ENCODE data around the gene CDH11. TPM values are rescaled to one million over a fixed set of nuclear protein-coding genes. Genes with fewer than 3 reads are reported as not detected.

CDH11 gene
- total RNA-seq, 4 donors from 2014 or later: 51.8 to 661 (median 96.5) TPM

- H3K4me1 ChIP-seq: no peaks in the 10 kb centered on the region
- DNase-seq: no peak
- H3K27me3 ChIP-seq: no peaks in the 10 kb centered on the region
- no peak overlapping the region for H3K4me3 ChIP-seq
- H3K36me3 ChIP-seq: no peaks in the 10 kb centered on the region
- no peaks in the 10 kb centered on the region for H3K9me3 ChIP-seq
- TF ChIP-seq POLR2A (IDR thresholded peaks at IDR 0.05): no peak
- no peak for TF ChIP-seq CTCF (IDR thresholded peaks at IDR 0.05)
- intact Hi-C loops (cut with DNase I; ENCODE audit: low total_unique reads): no loop called here
- no peak overlapping the region for H3K27ac ChIP-seq
Measured at GRCh38 chr16:64990101-64990500, 131.8 kb downstream of the CDH11 start.

DNA sequence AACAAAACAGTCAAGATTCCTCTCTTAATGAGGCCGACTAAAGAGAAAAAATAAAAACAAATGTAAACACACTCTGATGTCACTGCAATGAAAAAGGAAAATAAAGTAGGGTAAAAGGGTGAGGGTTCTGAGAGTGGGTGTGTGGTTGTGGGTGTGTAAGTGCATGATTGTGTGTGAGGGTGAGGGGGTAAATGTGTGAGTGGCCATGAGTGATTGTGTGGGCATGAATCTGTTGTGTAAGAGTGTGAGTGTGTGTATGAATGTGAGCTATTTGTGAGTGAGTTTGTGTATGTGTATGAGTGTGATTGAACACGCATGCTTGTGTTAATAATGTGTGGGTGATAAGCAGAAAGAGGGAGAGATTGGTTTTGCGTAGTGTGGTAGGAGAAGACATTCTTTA, 132.8 kb downstream of the CDH11 start:
- no peaks in the 10 kb centered on the region for H3K9me3 ChIP-seq
- TF ChIP-seq POLR2A (IDR thresholded peaks at IDR 0.05) (no peak), CTCF (IDR thresholded peaks at IDR 0.05) (no peak)
- intact Hi-C loops (cut with DNase I; ENCODE audit: low total_unique reads): no loop called here
- no peak overlapping the region for H3K4me3 ChIP-seq
- H3K27ac ChIP-seq: no peak overlapping the region
- H3K27me3 ChIP-seq: no peaks in the 10 kb centered on the region
- DNase-seq: no peak
- no peaks in the 10 kb centered on the region for H3K36me3 ChIP-seq
- no peaks in the 10 kb centered on the region for H3K4me1 ChIP-seq

DNA sequence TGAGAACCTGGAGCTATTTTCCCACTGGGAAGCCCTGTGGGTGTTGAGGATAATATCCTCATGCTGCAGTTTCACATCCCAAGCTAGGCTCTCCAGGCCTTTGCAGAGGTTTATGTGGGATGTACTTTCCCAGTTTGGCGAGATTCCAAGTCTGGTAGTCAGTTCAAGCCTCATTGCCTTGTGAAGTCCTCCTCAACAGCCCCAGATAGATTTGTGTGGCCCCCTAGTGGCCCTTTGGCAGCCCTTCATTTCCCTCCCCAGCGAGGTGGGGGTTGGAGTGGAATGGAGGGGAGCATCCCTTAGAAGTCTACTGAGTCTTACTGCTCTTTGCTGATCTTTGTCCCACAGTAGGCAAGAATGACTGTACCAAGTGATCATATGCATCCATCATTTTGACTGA, 137.9 kb downstream of the CDH11 start:
- no peaks in the 10 kb centered on the region for H3K36me3 ChIP-seq
- DNase-seq: peak in 1 of 2 donors; percentile 30
- TF ChIP-seq CTCF (IDR thresholded peaks at IDR 0.05) (peak in 2 of 4 experiments; percentile 5 to 16), POLR2A (IDR thresholded peaks at IDR 0.05) (no peak)
- H3K4me1 ChIP-seq: no peaks in the 10 kb centered on the region
- intact Hi-C loops (cut with DNase I; ENCODE audit: low total_unique reads): no loop called here
- H3K27me3 ChIP-seq: no peaks in the 10 kb centered on the region
- H3K4me3 ChIP-seq: no peak overlapping the region
- H3K9me3 ChIP-seq: no peaks in the 10 kb centered on the region
- no peak overlapping the region for H3K27ac ChIP-seq

DNA sequence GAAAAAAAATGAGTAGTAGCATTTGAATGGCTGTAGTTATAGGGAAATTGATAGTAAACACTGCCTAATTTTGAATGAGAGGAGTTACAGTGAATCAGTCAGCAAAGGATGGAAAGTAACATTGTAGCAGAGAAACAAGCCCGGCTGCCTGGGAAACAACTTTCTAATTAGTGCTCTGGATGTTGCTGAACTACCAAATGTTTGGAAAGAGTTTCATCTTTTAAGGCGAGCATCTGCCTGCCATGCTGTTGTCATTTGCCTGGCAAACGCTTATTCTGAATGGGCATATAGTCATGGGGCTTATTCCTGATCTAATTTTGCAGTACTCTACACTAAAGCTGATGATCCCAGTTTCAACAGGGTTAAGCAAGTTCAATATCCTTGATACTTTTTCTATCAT, 138.6 kb downstream of the CDH11 start:
- Histone ChIP-seq H3K27me3 (no peaks in the 10 kb centered on the region), H3K4me1 (no peaks in the 10 kb centered on the region), H3K4me3 (no peak overlapping the region), H3K9me3 (no peaks in the 10 kb centered on the region), H3K36me3 (no peaks in the 10 kb centered on the region), H3K27ac (no peak overlapping the region)
- no peak for DNase-seq
- TF ChIP-seq POLR2A (IDR thresholded peaks at IDR 0.05) (no peak), CTCF (IDR thresholded peaks at IDR 0.05) (no peak)
- intact Hi-C loops (cut with DNase I; ENCODE audit: low total_unique reads): no loop called here

DNA sequence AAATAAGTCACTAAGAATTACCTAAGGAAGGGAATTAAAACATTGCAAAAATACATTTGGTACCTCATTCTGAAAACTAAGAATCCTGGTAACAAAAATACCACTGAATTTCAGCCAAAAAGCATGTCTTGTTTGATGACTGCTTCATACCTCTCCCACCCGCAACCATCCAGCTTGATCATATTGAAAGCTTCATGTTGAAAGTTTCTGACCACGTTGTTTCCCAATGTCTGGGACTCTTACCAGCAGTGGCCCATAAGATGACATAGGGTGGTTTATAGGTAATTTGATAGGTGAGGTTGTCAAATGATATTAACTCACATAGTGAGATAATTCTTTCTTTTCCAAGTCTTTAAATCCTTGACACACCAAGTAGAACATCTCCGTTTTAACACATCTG, 139.3 kb downstream of the CDH11 start:
- H3K36me3 ChIP-seq: no peaks in the 10 kb centered on the region
- H3K4me3 ChIP-seq: no peak overlapping the region
- H3K27ac ChIP-seq: no peak overlapping the region
- no peaks in the 10 kb centered on the region for H3K27me3 ChIP-seq
- no peak for TF ChIP-seq POLR2A (IDR thresholded peaks at IDR 0.05)
- no peak for TF ChIP-seq CTCF (IDR thresholded peaks at IDR 0.05)
- intact Hi-C loops (cut with DNase I; ENCODE audit: low total_unique reads): no loop called here
- DNase-seq: no peak
- no peaks in the 10 kb centered on the region for H3K9me3 ChIP-seq
- H3K4me1 ChIP-seq: no peaks in the 10 kb centered on the region
